CD14-positive monocyte (primary cell): ENCODE data around the gene C3AR1. TPM values are rescaled to one million over a fixed set of nuclear protein-coding genes. Genes with fewer than 3 reads are reported as not detected.
A peak's percentile ranks its signal among the peaks of the same experiment; 100 is the strongest.

Experiments
- DNase-seq, 3 donors: peaks; one replicate each; pipeline ENCODE4 v3.0.0-alpha.2; 2011 to 2022
- H2AFZ ChIP-seq: 2 replicates; pipeline ENCODE4 v1.6.0; 2012; ENCODE audit warnings: mild to moderate bottlenecking, low read depth, low read length, inconsistent platforms; ENCODE audit not compliant: insufficient read depth, poor library complexity, severe bottlenecking
- H3K27ac ChIP-seq, 2 donors: 1 replicate in 1 of 2; 2 replicates in 1 of 2; pipeline ENCODE4 v1.5.1; 2012 to 2013; ENCODE audit warnings: low read length in 2 of 2, control low read depth in 1 of 2, inconsistent platforms in 1 of 2, low read depth in 1 of 2, mild to moderate bottlenecking in 1 of 2
- H3K27me3 ChIP-seq, 2 donors: one replicate each; pipeline versions ENCODE4 v1.6.0 to v1.6.1; 2011 to 2013; ENCODE audit warnings: low read length in 2 of 2; ENCODE audit not compliant: control insufficient read depth in 2 of 2, insufficient read depth in 2 of 2
- H3K36me3 ChIP-seq, 2 donors: replicated peaks in 1 of 2; 1 replicate in 1 of 2; 2 replicates in 1 of 2; pipeline versions ENCODE4 v1.5.1 to v1.6.1; 2012 to 2013; ENCODE audit warnings: low read length in 2 of 2, control low read depth in 1 of 2, inconsistent platforms in 1 of 2, mild to moderate bottlenecking in 1 of 2; ENCODE audit not compliant: insufficient read depth in 2 of 2, control insufficient read depth in 1 of 2
- H3K4me1 ChIP-seq, 2 donors: 1 replicate in 1 of 2; 2 replicates in 1 of 2; pipeline versions ENCODE4 v1.5.1 to v1.6.1; 2012 to 2013; ENCODE audit warnings: low read length in 2 of 2, control low read depth in 1 of 2, inconsistent platforms in 1 of 2, mild to moderate bottlenecking in 1 of 2, moderate library complexity in 1 of 2; ENCODE audit not compliant: insufficient read depth in 2 of 2, control insufficient read depth in 1 of 2
- H3K4me2 ChIP-seq: replicated peaks from 2 replicates; pipeline ENCODE3; 2012; ENCODE audit warnings: low read length, moderate library complexity, mild to moderate bottlenecking; ENCODE audit not compliant: poor library complexity, severe bottlenecking; ENCODE audit errors: extremely low read depth
- H3K4me3 ChIP-seq, 3 experiments: fragments of 200-600 bp in 1 of 3; sonication (generic) in 1 of 3; replicated peaks in 1 of 3; 1 replicate in 2 of 3; 2 replicates in 1 of 3; pipeline ENCODE4 v1.5.1; 2011 to 2013; ENCODE audit warnings: low read length in 3 of 3, mild to moderate bottlenecking in 3 of 3, control low read depth in 2 of 3, low read depth in 2 of 3, inconsistent platforms in 1 of 3, moderate library complexity in 1 of 3
- H3K79me2 ChIP-seq: 2 replicates; pipeline ENCODE4 v1.6.0; 2012; ENCODE audit warnings: mild to moderate bottlenecking, control low read depth, inconsistent platforms, low read length, moderate library complexity; ENCODE audit not compliant: insufficient read depth
- H3K9ac ChIP-seq: 2 replicates; pipeline ENCODE4 v1.6.0; 2017; ENCODE audit warnings: low read length, mild to moderate bottlenecking; ENCODE audit not compliant: insufficient read depth, poor library complexity, severe bottlenecking
- H3K9me3 ChIP-seq, 2 donors: replicated peaks in 1 of 2; 1 replicate in 1 of 2; 2 replicates in 1 of 2; pipeline versions ENCODE4 v1.5.1 to v1.6.1; 2012 to 2013; ENCODE audit warnings: low read length in 2 of 2, control low read depth in 1 of 2; ENCODE audit not compliant: control insufficient read depth in 1 of 2, insufficient read depth in 1 of 2
- H4K20me1 ChIP-seq: 2 replicates; pipeline ENCODE4 v1.6.0; 2012; ENCODE audit warnings: mild to moderate bottlenecking, low read length, control low read depth, moderate library complexity; ENCODE audit not compliant: insufficient read depth
- H3K27ac Mint-ChIP-seq, 7 donors: one replicate each; pipeline ENCODE4 v1.8.0; 2020; ENCODE audit warnings: mild to moderate bottlenecking in 7 of 7, mixed read lengths in 7 of 7, moderate library complexity in 6 of 7, inconsistent platforms in 2 of 7
- H3K27me3 Mint-ChIP-seq, 3 donors: one replicate each; pipeline ENCODE4 v1.8.0; 2021 to 2022; ENCODE audit warnings: low read depth in 3 of 3, mild to moderate bottlenecking in 3 of 3, mixed read lengths in 3 of 3, moderate library complexity in 3 of 3, inconsistent platforms in 1 of 3
- H3K36me3 Mint-ChIP-seq, 2 donors: one replicate each; pipeline ENCODE4 v1.8.0; 2020; ENCODE audit warnings: mixed read lengths in 2 of 2, inconsistent platforms in 1 of 2, mild to moderate bottlenecking in 1 of 2
- H3K4me1 Mint-ChIP-seq: one replicate; pipeline ENCODE4 v1.8.0; 2020; ENCODE audit warnings: mild to moderate bottlenecking, mixed read lengths
- H3K4me3 Mint-ChIP-seq, 2 donors: one replicate each; pipeline ENCODE4 v1.8.0; 2020; ENCODE audit warnings: mild to moderate bottlenecking in 2 of 2, mixed read lengths in 2 of 2, moderate library complexity in 1 of 2
- H3K9me3 Mint-ChIP-seq, 7 donors: one replicate each; pipeline ENCODE4 v1.8.0; 2020 to 2022; ENCODE audit warnings: mixed read lengths in 7 of 7, mild to moderate bottlenecking in 6 of 7, moderate library complexity in 6 of 7, inconsistent platforms in 2 of 7
- WGBS: methylation state at CpG from one replicate; pipeline ENCODE4 v1.1.5; 2013; ENCODE audit warnings: missing lambda C conversion rate; ENCODE audit not compliant: insufficient coverage; 5-methylcytosine and 5-hydroxymethylcytosine counted together
- intact Hi-C, 2 donors: fragments of 100-400 bp; cut with micrococcal nuclease; formaldehyde crosslinking; loops; one replicate each; pipeline versions ENCODE4 v1.15.0 to v1.15.1; 2023
- polyA plus RNA-seq, 3 donors: library from polyadenylated mRNA; depleted of rRNA in 1 of 3; unstranded in 2 of 3; stranded (reverse) in 1 of 3; fragments of 300-500 nt in 2 of 3; fragments of >200 nt in 1 of 3; fragmentation: Illumina TruSeq in 2 of 3; gene quantifications; 1 replicate in 2 of 3; 2 replicates in 1 of 3; pipeline ENCODE4 v1.2.3, GENCODE V29; 2012 to 2021
- TF ChIP-seq, protein P1 (sequence below): fragments of 200-600 bp; IDR thresholded peaks from one replicate; pipeline ENCODE4 v1.8.0; 2022; ENCODE audit warnings: antibody characterized with exemption, mild to moderate bottlenecking

C3AR1 gene
- polyA plus RNA-seq, 3 donors: 60.7 to 222 (median 67.3) TPM

DNA sequence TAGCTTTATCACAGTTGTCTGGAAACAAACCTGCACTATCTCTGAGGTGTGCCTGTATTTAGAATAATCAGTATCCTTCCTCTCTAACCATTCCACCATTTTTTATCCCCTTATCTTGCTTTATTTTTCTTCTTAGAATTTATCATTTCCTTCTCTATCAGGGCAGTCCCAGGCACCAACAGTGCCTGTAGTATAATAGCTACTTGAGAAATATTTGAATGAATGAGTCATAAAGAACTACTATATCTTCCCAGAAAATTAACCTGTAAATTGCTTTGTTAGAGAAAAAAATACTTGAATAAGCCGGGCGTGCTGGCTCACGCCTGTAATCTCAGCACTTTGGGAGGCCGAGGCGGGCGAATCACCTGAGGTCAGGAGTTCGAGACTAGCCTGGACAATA is 54.8 kb downstream of the C3AR1 start:
- H3K4me3 ChIP-seq: no peak overlapping the region
- Mint-ChIP-seq H3K9me3 (no peaks in the 10 kb centered on the region), H3K27ac (peak overlapping the region in 1 of 7 donors; percentile 68), H3K27me3 (peaks cover 2 to 3% (median 3%) of the 10 kb centered on the region in 3 donors), H3K4me1 (no peaks in the 10 kb centered on the region), H3K36me3 (no peaks in the 10 kb centered on the region), H3K4me3 (no peak overlapping the region)
- WGBS: 95% methylated on average over 6 of the region's 7 CpGs
- TF ChIP-seq, protein P1, sequence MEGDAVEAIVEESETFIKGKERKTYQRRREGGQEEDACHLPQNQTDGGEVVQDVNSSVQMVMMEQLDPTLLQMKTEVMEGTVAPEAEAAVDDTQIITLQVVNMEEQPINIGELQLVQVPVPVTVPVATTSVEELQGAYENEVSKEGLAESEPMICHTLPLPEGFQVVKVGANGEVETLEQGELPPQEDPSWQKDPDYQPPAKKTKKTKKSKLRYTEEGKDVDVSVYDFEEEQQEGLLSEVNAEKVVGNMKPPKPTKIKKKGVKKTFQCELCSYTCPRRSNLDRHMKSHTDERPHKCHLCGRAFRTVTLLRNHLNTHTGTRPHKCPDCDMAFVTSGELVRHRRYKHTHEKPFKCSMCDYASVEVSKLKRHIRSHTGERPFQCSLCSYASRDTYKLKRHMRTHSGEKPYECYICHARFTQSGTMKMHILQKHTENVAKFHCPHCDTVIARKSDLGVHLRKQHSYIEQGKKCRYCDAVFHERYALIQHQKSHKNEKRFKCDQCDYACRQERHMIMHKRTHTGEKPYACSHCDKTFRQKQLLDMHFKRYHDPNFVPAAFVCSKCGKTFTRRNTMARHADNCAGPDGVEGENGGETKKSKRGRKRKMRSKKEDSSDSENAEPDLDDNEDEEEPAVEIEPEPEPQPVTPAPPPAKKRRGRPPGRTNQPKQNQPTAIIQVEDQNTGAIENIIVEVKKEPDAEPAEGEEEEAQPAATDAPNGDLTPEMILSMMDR: no peak
- no peaks in the 10 kb centered on the region for H3K4me1 ChIP-seq
- H3K79me2 ChIP-seq: no peaks in the 10 kb centered on the region
- DNase-seq: no peak
- H3K9ac ChIP-seq: no peak overlapping the region
- H3K27ac ChIP-seq: no peak overlapping the region
- no peaks in the 10 kb centered on the region for H3K36me3 ChIP-seq
- intact Hi-C loops: no loop called here
- no peaks in the 10 kb centered on the region for H3K9me3 ChIP-seq
- H3K4me2 ChIP-seq: no peak overlapping the region
- no peaks in the 10 kb centered on the region for H3K27me3 ChIP-seq
- H2AFZ ChIP-seq: no peak overlapping the region
- H4K20me1 ChIP-seq: no peaks in the 10 kb centered on the region

Other genes starting within 250 kb of the C3AR1 start
- gene SLC2A14, start 193.4 kb downstream of the C3AR1 start, polyA plus RNA-seq: 1 to 10 TPM in 1 of 3 donors, under 1 TPM in 2; 0.21 to 3.1 (median 0.29) TPM
- 1,000 to 10,000 TPM in 1 of 3 donors, 100 to 1,000 TPM in 2; 128 to 1,210 (median 179) TPM for gene SLC2A3, start 130.2 kb downstream of the C3AR1 start, polyA plus RNA-seq
- gene FOXJ2, start 33.6 kb downstream of the C3AR1 start, polyA plus RNA-seq: 10 to 100 TPM in 1 of 3 donors, 1 to 10 TPM in 2; 4.9 to 15.0 (median 7.4) TPM
- gene NECAP1, start 15.9 kb upstream of the C3AR1 start, polyA plus RNA-seq: 10 to 100 TPM; 18.7 to 74.8 (median 30.0) TPM
- 100 to 1,000 TPM; 122 to 365 (median 297) TPM for gene CLEC4A, start 57.3 kb upstream of the C3AR1 start, polyA plus RNA-seq
- gene ZNF705A, start 90.7 kb upstream of the C3AR1 start, polyA plus RNA-seq: not detected
- gene FAM90A1, start 161.3 kb upstream of the C3AR1 start, polyA plus RNA-seq: under 1 TPM in 1 of 3 donors, not detected in 2; 0.25 TPM